ENCODE measurements around the gene CPNE1. TPM values are rescaled to one million over a fixed set of nuclear protein-coding genes. Genes with fewer than 3 reads are reported as not detected.

Gene CPNE1
- total RNA-seq, 2 experiments from 2014 or later: 308 to 324 TPM

GRCh38 chr20:35616465-35617396, 48.0 kb downstream of the CPNE1 start:
- intact Hi-C loops (cut with micrococcal nuclease): loop anchor here (5.0 to 10.0 kb wide), 3 partner anchors 46 to 338 kb away; partner anchors contain the start of genes CPNE1, RBM12, RBM39 and SCAND1
- peak overlapping the region; percentile 89 for H3K4me3 Mint-ChIP-seq
- no peaks in the 10 kb centered on the region for H3K9me3 Mint-ChIP-seq
- H3K36me3 Mint-ChIP-seq (ENCODE audit: low read depth): peaks cover 5% of the 10 kb centered on the region
- H3K4me1 Mint-ChIP-seq (ENCODE audit: low read depth): peaks cover 42% of the 10 kb centered on the region
- DNase-seq (peak; percentile 78), ATAC-seq (no peak)
- H3K27me3 Mint-ChIP-seq: peaks cover 3% of the 10 kb centered on the region
- ChIA-PET CTCF (interaction anchor here (0.9 to 4.7 kb wide), 5 partner anchors 12 to 337 kb away, joined by 3 to 49 read pairs (median 4); partner anchors contain the start of genes CPNE1, RBM12 and SCAND1), POLR2A (interaction anchor here (0.9 to 6.4 kb wide), 14 partner anchors 11 to 338 kb away, joined by 3 to 163 read pairs (median 5); partner anchors contain the start of genes CEP250, CPNE1, NFS1 and RBM12)
- TF ChIP-seq CTCF (IDR thresholded peaks at IDR 0.05): no peak
- peak overlapping the region; percentile 87 for H3K27ac Mint-ChIP-seq

- Mint-ChIP-seq H3K9me3 (no peaks in the 10 kb centered on the region), H3K27me3 (peaks cover 3% of the 10 kb centered on the region), H3K27ac (peak within 1 kb of the TSS; percentile 92), H3K4me1 (ENCODE audit: low read depth) (peaks cover 42% of the 10 kb centered on the region), H3K4me3 (peak within 1 kb of the TSS; percentile 89), H3K36me3 (ENCODE audit: low read depth) (peaks cover 2% of the 10 kb centered on the region)
- ChIA-PET POLR2A (interaction anchor here (0.6 to 6.4 kb wide), 13 partner anchors 13 to 727 kb away, joined by 3 to 163 read pairs (median 4); partner anchors contain the start of genes CEP250, CPNE1, NFS1 and RBM12), CTCF (interaction anchor here (1.0 to 4.7 kb wide), 6 partner anchors 14 to 339 kb away, joined by 4 to 49 read pairs (median 5); partner anchors contain the start of genes CPNE1, RBM12 and SCAND1)
- no peak for TF ChIP-seq CTCF (IDR thresholded peaks at IDR 0.05)
- ATAC-seq (peak; percentile 89), DNase-seq (peak; percentile 100)
- intact Hi-C loops (cut with micrococcal nuclease): loop anchor here (5.0 to 10.0 kb wide), 3 partner anchors 46 to 339 kb away; partner anchors contain the start of genes CPNE1, RBM12, RBM39 and SCAND1
Measured at GRCh38 chr20:35615667-35616464, 48.8 kb downstream of the CPNE1 start, which contains the start of gene SPAG4. Gene SPAG4, plus strand, starts transcription at chr20:35615829. Its CDS starts 175 bp downstream, at chr20:35616004.

GRCh38 chr20:35611482-35611881, 53.2 kb downstream of the CPNE1 start:
- DNase-seq: no peak
- Mint-ChIP-seq H3K9me3 (no peaks in the 10 kb centered on the region), H3K4me3 (no peak overlapping the region), H3K27ac (no peak overlapping the region), H3K4me1 (ENCODE audit: low read depth) (peaks cover 10% of the 10 kb centered on the region), H3K36me3 (ENCODE audit: low read depth) (no peaks in the 10 kb centered on the region), H3K27me3 (no peaks in the 10 kb centered on the region)
- ChIA-PET POLR2A (no interaction called here), CTCF (no interaction called here)
- intact Hi-C loops (cut with micrococcal nuclease): loop anchor here (10.0 kb wide), 1 partner anchor 343 kb away; the partner anchor contains the start of gene SCAND1
- ATAC-seq: no peak
- TF ChIP-seq CTCF (IDR thresholded peaks at IDR 0.05): no peak

GRCh38 chr20:35610833-35611427, 53.8 kb downstream of the CPNE1 start:
- H3K36me3 Mint-ChIP-seq (ENCODE audit: low read depth): no peaks in the 10 kb centered on the region
- intact Hi-C loops (cut with micrococcal nuclease): loop anchor here (10.0 kb wide), 1 partner anchor 344 kb away; the partner anchor contains the start of gene SCAND1
- ATAC-seq (no peak), DNase-seq (no peak)
- H3K27me3 Mint-ChIP-seq: no peaks in the 10 kb centered on the region
- no peak overlapping the region for H3K27ac Mint-ChIP-seq
- no peak for TF ChIP-seq CTCF (IDR thresholded peaks at IDR 0.05)
- H3K9me3 Mint-ChIP-seq: no peaks in the 10 kb centered on the region
- no peak overlapping the region for H3K4me3 Mint-ChIP-seq
- POLR2A ChIA-PET: no interaction called here
- peaks cover 7% of the 10 kb centered on the region for H3K4me1 Mint-ChIP-seq (ENCODE audit: low read depth)
- CTCF ChIA-PET: no interaction called here

Data from activated CD8-positive, alpha-beta T cell treated with anti-CD3 and anti-CD28 coated beads for 36 hours (primary cell).